NOMO-1 (cell line): ENCODE results near the gene DENND2A.
"Not testable (repeated sequence)": the region's sequence is repeated elsewhere in the genome, so short reads cannot be mapped to it uniquely, and the experiment has no call there.

Experiments used
- DNase-seq, 2 experiments: peaks; one replicate each; lab custom pipeline; 2025; ENCODE audit not compliant: unreplicated experiment in 2 of 2; lab: John Stamatoyannopoulos, UW

The DENND2A gene

GRCh38 chr7:140674356-140674800 is 33.8 kb upstream of the DENND2A start:
- DNase-seq: no peak

GRCh38 chr7:140673774-140674155 is 33.2 kb upstream of the DENND2A start:
- DNase-seq: no peak

- no peak for DNase-seq
Observed at GRCh38 chr7:140673063-140673773, 32.6 kb upstream of the DENND2A start.

GRCh38 chr7:140672382-140673062 is 31.9 kb upstream of the DENND2A start, which contains the start of gene ADCK2:
TSS of gene ADCK2 (plus strand) at chr7:140672945. CDS start at chr7:140673331, 386 bp downstream.
- peak; percentile 13 to 20 for DNase-seq

GRCh38 chr7:140671966-140672365 is 31.4 kb upstream of the DENND2A start:
- DNase-seq: peak; percentile 9 to 11

- DNase-seq: no peak
Observed at GRCh38 chr7:140670343-140670935, 29.8 kb upstream of the DENND2A start.

- not testable (repeated sequence) for DNase-seq
Observed at GRCh38 chr7:140669862-140670261, 29.2 kb upstream of the DENND2A start.

- peak in 1 of 2 experiments; percentile 19 for DNase-seq
Observed at GRCh38 chr7:140669352-140669751, 28.7 kb upstream of the DENND2A start.

- DNase-seq: no peak
Observed at GRCh38 chr7:140668641-140669040, 28.0 kb upstream of the DENND2A start.

- DNase-seq: no peak
Observed at GRCh38 chr7:140667476-140667875, 26.9 kb upstream of the DENND2A start.

GRCh38 chr7:140662938-140663337 is 22.3 kb upstream of the DENND2A start:
- DNase-seq: not testable (repeated sequence)

GRCh38 chr7:140661124-140661523 is 20.5 kb upstream of the DENND2A start:
- DNase-seq: no peak

- DNase-seq: no peak
Observed at GRCh38 chr7:140659856-140660255, 19.2 kb upstream of the DENND2A start.

GRCh38 chr7:140657891-140658290 is 17.3 kb upstream of the DENND2A start:
- no peak for DNase-seq

- peak; percentile 68 to 83 for DNase-seq
Observed at GRCh38 chr7:140656548-140657515, 16.2 kb upstream of the DENND2A start.

GRCh38 chr7:140655511-140656408 is 15.1 kb upstream of the DENND2A start:
- no peak for DNase-seq

- no peak for DNase-seq
Observed at GRCh38 chr7:140654661-140655060, 14.0 kb upstream of the DENND2A start.

- no peak for DNase-seq
Observed at GRCh38 chr7:140654109-140654387, 13.4 kb upstream of the DENND2A start.

GRCh38 chr7:140653319-140654108 is 12.9 kb upstream of the DENND2A start:
- DNase-seq: no peak
